Testis (tissue), 2 donors: ENCODE measurements around the gene ROBO4.

Experiments
- POLR2A ChIP-seq: fragments of 450-650 bp; IDR thresholded peaks from one replicate; pipeline ENCODE4 v1.6.1; 2017; ENCODE audit warnings: antibody characterized with exemption, mild to moderate bottlenecking, moderate library complexity
- TF ChIP-seq, protein P1 (sequence below), 3 experiments: fragments of 450-650 bp in 2 of 3; fragments of 200-600 bp in 1 of 3; sonication (generic) in 1 of 3; IDR thresholded peaks; one replicate each; pipeline ENCODE4 v1.5.1; 2016 to 2019; ENCODE audit warnings: antibody characterized with exemption in 3 of 3, mild to moderate bottlenecking in 2 of 3, moderate library complexity in 1 of 3

DNA sequence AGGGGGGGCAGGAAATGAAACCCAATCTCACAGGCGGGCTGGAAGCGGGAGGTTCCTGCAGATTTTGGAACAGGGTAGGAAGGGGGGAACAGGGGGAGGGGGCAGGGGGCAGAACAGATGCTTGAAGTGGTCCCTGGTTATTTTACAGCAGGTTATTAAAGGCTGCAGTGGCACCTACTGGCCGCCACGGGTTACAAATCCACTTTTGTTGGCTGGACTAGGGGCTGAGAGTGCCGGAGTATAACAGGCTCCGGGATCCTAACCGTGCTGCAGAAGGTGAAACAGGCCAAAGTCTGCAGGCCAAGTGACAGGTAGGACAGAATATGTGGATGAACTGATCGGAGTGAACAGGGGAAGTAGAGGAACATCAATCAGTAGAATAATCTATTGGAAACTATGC lies 30.0 kb downstream of the ROBO4 start:
- TF ChIP-seq, protein P1, sequence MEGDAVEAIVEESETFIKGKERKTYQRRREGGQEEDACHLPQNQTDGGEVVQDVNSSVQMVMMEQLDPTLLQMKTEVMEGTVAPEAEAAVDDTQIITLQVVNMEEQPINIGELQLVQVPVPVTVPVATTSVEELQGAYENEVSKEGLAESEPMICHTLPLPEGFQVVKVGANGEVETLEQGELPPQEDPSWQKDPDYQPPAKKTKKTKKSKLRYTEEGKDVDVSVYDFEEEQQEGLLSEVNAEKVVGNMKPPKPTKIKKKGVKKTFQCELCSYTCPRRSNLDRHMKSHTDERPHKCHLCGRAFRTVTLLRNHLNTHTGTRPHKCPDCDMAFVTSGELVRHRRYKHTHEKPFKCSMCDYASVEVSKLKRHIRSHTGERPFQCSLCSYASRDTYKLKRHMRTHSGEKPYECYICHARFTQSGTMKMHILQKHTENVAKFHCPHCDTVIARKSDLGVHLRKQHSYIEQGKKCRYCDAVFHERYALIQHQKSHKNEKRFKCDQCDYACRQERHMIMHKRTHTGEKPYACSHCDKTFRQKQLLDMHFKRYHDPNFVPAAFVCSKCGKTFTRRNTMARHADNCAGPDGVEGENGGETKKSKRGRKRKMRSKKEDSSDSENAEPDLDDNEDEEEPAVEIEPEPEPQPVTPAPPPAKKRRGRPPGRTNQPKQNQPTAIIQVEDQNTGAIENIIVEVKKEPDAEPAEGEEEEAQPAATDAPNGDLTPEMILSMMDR (IDR thresholded peaks at IDR 0.05), result peak in 2 of 3 experiments; percentile 32 to 36
- no peak for TF ChIP-seq POLR2A
